A673 (cell line): ENCODE measurements around the gene CITED1.

Experiments
- CTCF ChIP-seq: fragments of 300-800, 200-600 bp; sonication (generic); conservative IDR thresholded peaks from 2 replicates; pipeline ENCODE4 v1.5.1; 2017; ENCODE audit warnings: low read depth, mild to moderate bottlenecking, antibody characterized with exemption, low read length, moderate library complexity, mixed read lengths
- EZH2 ChIP-seq: fragments of 200-600 bp; sonication (generic); IDR thresholded peaks from 2 replicates; pipeline ENCODE4 v1.6.1; 2017; ENCODE audit warnings: borderline replicate concordance, low read depth, mild to moderate bottlenecking, mixed read lengths, antibody characterized with exemption, low read length; ENCODE audit not compliant: poor library complexity, severe bottlenecking

GRCh38 chrX:72255445-72255844 lies 50.3 kb downstream of the CITED1 start:
- TF ChIP-seq CTCF (no peak), EZH2 (no peak)
